Small intestine (tissue), 7 donors: ENCODE data around the gene ELF5. TPM values are rescaled to one million over a fixed set of nuclear protein-coding genes. Genes with fewer than 3 reads are reported as not detected.

Source experiments
- DNase-seq, 2 donors: peaks; one replicate each; pipeline versions ENCODE4 v3.0.0 to v3.0.0-alpha.2; 2013
- FAIRE-seq: peaks from 2 replicates; lab custom pipeline; 2012; peaks lifted over from hg19 to GRCh38; lab: Jason Lieb, UNC
- H3K27ac ChIP-seq, 3 donors: one replicate each; pipeline ENCODE4 v1.5.1; 2013; ENCODE audit warnings: low read length in 2 of 3, mild to moderate bottlenecking in 2 of 3, control low read depth in 1 of 3, inconsistent platforms in 1 of 3, low read depth in 1 of 3, moderate library complexity in 1 of 3
- H3K27me3 ChIP-seq, 3 donors: one replicate each; pipeline ENCODE4 v1.6.1; 2013; ENCODE audit warnings: low read length in 3 of 3, inconsistent platforms in 1 of 3; ENCODE audit not compliant: control insufficient read depth in 3 of 3, insufficient read depth in 3 of 3
- H3K36me3 ChIP-seq, 3 donors: one replicate each; pipeline ENCODE4 v1.6.1; 2013; ENCODE audit warnings: low read length in 3 of 3, inconsistent platforms in 1 of 3, low read depth in 1 of 3, mild to moderate bottlenecking in 1 of 3, moderate library complexity in 1 of 3; ENCODE audit not compliant: control insufficient read depth in 3 of 3, insufficient read depth in 2 of 3
- H3K4me1 ChIP-seq, 3 donors: one replicate each; pipeline ENCODE4 v1.6.1; 2013; ENCODE audit warnings: low read length in 2 of 3, inconsistent platforms in 1 of 3, low read depth in 1 of 3, mild to moderate bottlenecking in 1 of 3, moderate library complexity in 1 of 3; ENCODE audit not compliant: control insufficient read depth in 3 of 3, insufficient read depth in 2 of 3
- H3K4me3 ChIP-seq, 3 donors: one replicate each; pipeline ENCODE4 v1.5.1; 2013; ENCODE audit warnings: low read length in 3 of 3, control low read depth in 1 of 3, inconsistent platforms in 1 of 3, low read depth in 1 of 3, mild to moderate bottlenecking in 1 of 3, moderate library complexity in 1 of 3
- H3K9me3 ChIP-seq, 2 donors: one replicate each; pipeline ENCODE4 v1.6.1; 2013; ENCODE audit warnings: low read depth in 1 of 2, low read length in 1 of 2; ENCODE audit not compliant: control insufficient read depth in 2 of 2, insufficient read depth in 1 of 2
- WGBS, 3 donors: extraction: QIAGEN DNeasy Blood & Tissue Kit; methylation state at CpG; one replicate each; pipeline ENCODE4 v1.1.7; 2013; 5-methylcytosine and 5-hydroxymethylcytosine counted together
- polyA plus RNA-seq, 4 donors: library from polyadenylated mRNA; stranded (reverse) in 3 of 4; unstranded in 1 of 4; fragments of 200-250 nt in 3 of 4; fragments of 120-200 nt in 1 of 4; gene quantifications; one replicate each; pipeline versions ENCODE4 v1.2.1 to v1.2.3, GENCODE V29; 2013
- donor health status: healthy with polysubstance abuse.
- donor health status: control.
- donor health status: control.
- donor health status: Bipolar disorder and iron deficiency.
- donor health status: healthy.

The ELF5 gene
- polyA plus RNA-seq, 4 donors, result not detected

- WGBS, 3 donors, result 88 to 93% (median 93%) methylated on average over 2 of the region's 2 CpGs
- FAIRE-seq, result no peak
- H3K9me3 ChIP-seq, result no peaks in the 10 kb centered on the region
These were observed 6.1 kb upstream of the ELF5 start for GRCh38 chr11:34519595-34520235.

GRCh38 chr11:34516247-34517040, 2.9 kb upstream of the ELF5 start:
- WGBS, 3 donors, result 89 to 91% (median 90%) methylated on average over 6 of the region's 6 CpGs
- no peaks in the 10 kb centered on the region for H3K4me1 ChIP-seq
- no peak for DNase-seq
- no peak overlapping the region for H3K27ac ChIP-seq
- no peaks in the 10 kb centered on the region for H3K27me3 ChIP-seq
- FAIRE-seq, result no peak
- no peaks in the 10 kb centered on the region for H3K36me3 ChIP-seq
- H3K4me3 ChIP-seq, result no peak overlapping the region
- H3K9me3 ChIP-seq, result no peaks in the 10 kb centered on the region

More at GRCh38 chr11:34519595-34520235, 6.1 kb upstream of the ELF5 start:
- no peaks in the 10 kb centered on the region for H3K27me3 ChIP-seq
- no peaks in the 10 kb centered on the region for H3K4me1 ChIP-seq
- H3K27ac ChIP-seq, result no peak overlapping the region
- H3K36me3 ChIP-seq, result no peaks in the 10 kb centered on the region
- DNase-seq, result no peak
- no peak overlapping the region for H3K4me3 ChIP-seq

GRCh38 chr11:34514597-34514996, 1.0 kb upstream of the ELF5 start:
- no peaks in the 10 kb centered on the region for H3K27me3 ChIP-seq
- no peaks in the 10 kb centered on the region for H3K4me1 ChIP-seq
- no peak overlapping the region for H3K27ac ChIP-seq
- no peaks in the 10 kb centered on the region for H3K36me3 ChIP-seq
- no peak overlapping the region for H3K4me3 ChIP-seq
- FAIRE-seq (no peak), DNase-seq (no peak)
- no peaks in the 10 kb centered on the region for H3K9me3 ChIP-seq
- 90 to 93% (median 90%) methylated on average over 7 of the region's 7 CpGs for WGBS, 3 donors

GRCh38 chr11:34512840-34513681, 533 bp downstream of the ELF5 start:
- FAIRE-seq (no peak), DNase-seq (peak; percentile 58 to 59)
- Histone ChIP-seq H3K36me3 (no peaks in the 10 kb centered on the region), H3K9me3 (no peaks in the 10 kb centered on the region), H3K27me3 (no peaks in the 10 kb centered on the region), H3K4me1 (no peaks in the 10 kb centered on the region), H3K4me3 (no peak overlapping the region), H3K27ac (no peak overlapping the region)
- 61 to 71% (median 70%) methylated on average over 24 of the region's 24 CpGs for WGBS, 3 donors

- FAIRE-seq, result no peak
These were observed 2.9 kb downstream of the ELF5 start for GRCh38 chr11:34510673-34511072.

GRCh38 chr11:34510218-34510617, 3.4 kb downstream of the ELF5 start:
- Histone ChIP-seq H3K4me1 (no peaks in the 10 kb centered on the region), H3K36me3 (no peaks in the 10 kb centered on the region), H3K9me3 (no peaks in the 10 kb centered on the region), H3K27me3 (no peaks in the 10 kb centered on the region), H3K27ac (no peak overlapping the region), H3K4me3 (no peak overlapping the region)
- DNase-seq (no peak), FAIRE-seq (no peak)

More at GRCh38 chr11:34510673-34511072, 2.9 kb downstream of the ELF5 start:
- no peak for DNase-seq
- H3K4me1 ChIP-seq, result no peaks in the 10 kb centered on the region
- H3K27me3 ChIP-seq, result no peaks in the 10 kb centered on the region
- H3K4me3 ChIP-seq, result no peak overlapping the region
- H3K9me3 ChIP-seq, result no peaks in the 10 kb centered on the region
- no peaks in the 10 kb centered on the region for H3K36me3 ChIP-seq
- H3K27ac ChIP-seq, result no peak overlapping the region
- 94 to 100% (median 96%) methylated on average over 2 of the region's 2 CpGs for WGBS, 3 donors

GRCh38 chr11:34509336-34509876, 4.2 kb downstream of the ELF5 start:
- no peak overlapping the region for H3K27ac ChIP-seq
- FAIRE-seq (no peak), DNase-seq (no peak)
- H3K4me3 ChIP-seq, result no peak overlapping the region
- H3K36me3 ChIP-seq, result no peaks in the 10 kb centered on the region
- no peaks in the 10 kb centered on the region for H3K4me1 ChIP-seq
- H3K27me3 ChIP-seq, result no peaks in the 10 kb centered on the region
- WGBS, 3 donors, result 35 to 46% (median 46%) methylated on average over 5 of the region's 5 CpGs
- no peaks in the 10 kb centered on the region for H3K9me3 ChIP-seq

- WGBS, 3 donors, result 35 to 41% (median 40%) methylated on average over 2 of the region's 2 CpGs
- H3K27me3 ChIP-seq, result no peaks in the 10 kb centered on the region
- no peak for DNase-seq
- no peaks in the 10 kb centered on the region for H3K4me1 ChIP-seq
- no peaks in the 10 kb centered on the region for H3K36me3 ChIP-seq
- no peaks in the 10 kb centered on the region for H3K9me3 ChIP-seq
- no peak for FAIRE-seq
- no peak overlapping the region for H3K4me3 ChIP-seq
- H3K27ac ChIP-seq, result no peak overlapping the region
These were observed 5.1 kb downstream of the ELF5 start for GRCh38 chr11:34508524-34508923.
